ENCODE data around the gene FAM78B.

The FAM78B gene

DNA sequence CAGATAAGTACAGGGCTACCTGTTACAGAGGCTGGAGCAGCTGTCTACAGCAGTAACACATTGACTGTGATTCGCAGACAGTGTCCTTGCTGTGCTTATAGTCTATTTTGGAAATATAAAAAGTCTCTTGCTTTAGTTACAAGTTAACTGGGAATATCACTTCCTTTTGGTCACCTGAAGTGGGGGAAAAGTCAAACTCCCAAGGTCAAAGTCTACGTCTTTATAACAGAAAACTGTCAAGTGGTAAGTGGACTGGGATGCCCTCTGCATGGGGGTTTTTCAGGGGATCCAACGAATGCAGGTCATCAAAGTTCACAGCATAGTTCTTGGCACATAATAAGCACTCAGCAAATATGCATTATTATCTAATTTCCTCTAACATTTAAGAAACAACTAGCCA, 55.4 kb downstream of the FAM78B start:
- Histone ChIP-seq H3K27me3 (ENCODE audit: control insufficient read depth in 2 of 2, insufficient read depth in 2 of 2, low read length in 2 of 2) (no peaks in the 10 kb centered on the region), H3K27ac (ENCODE audit: low read depth in 2 of 2, low read length in 2 of 2) (no peak overlapping the region), H3K9ac (ENCODE audit: low read depth in 1 of 2, low read length in 2 of 2) (no peak overlapping the region), H3K9me3 (ENCODE audit: control insufficient read depth in 2 of 2, low read length in 2 of 2) (no peaks in the 10 kb centered on the region), H3K36me3 (ENCODE audit: control insufficient read depth in 2 of 2, insufficient read depth in 2 of 2, low read length in 2 of 2) (no peaks in the 10 kb centered on the region), H3K4me1 (ENCODE audit: control insufficient read depth in 2 of 2, insufficient read depth in 2 of 2, low read length in 2 of 2) (no peaks in the 10 kb centered on the region), H3K4me3 (ENCODE audit: low read length in 2 of 2) (no peak overlapping the region)

DNA sequence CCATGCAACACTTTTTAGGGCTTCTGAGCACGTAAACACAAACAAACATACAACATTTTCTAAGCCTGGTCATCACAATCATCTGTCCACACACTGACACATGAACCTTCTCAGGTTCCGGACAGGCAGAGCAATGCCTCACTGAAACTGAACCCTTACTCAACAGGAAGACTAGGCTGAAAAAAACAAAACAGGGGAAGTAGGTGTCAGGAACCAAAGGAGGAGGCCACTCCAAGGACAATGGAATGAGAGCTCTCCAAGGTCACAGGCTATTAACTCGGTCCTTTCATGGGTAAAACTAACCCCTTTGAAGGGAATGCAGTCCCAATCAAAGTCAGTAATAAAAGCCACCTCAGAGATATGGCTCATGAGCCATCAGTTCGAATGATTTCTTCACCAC, 76.6 kb downstream of the FAM78B start:
- Histone ChIP-seq H3K27ac (ENCODE audit: low read depth in 2 of 2, low read length in 2 of 2) (no peak overlapping the region), H3K27me3 (ENCODE audit: control insufficient read depth in 2 of 2, insufficient read depth in 2 of 2, low read length in 2 of 2) (no peaks in the 10 kb centered on the region), H3K4me3 (ENCODE audit: low read length in 2 of 2) (no peak overlapping the region), H3K9ac (ENCODE audit: low read depth in 1 of 2, low read length in 2 of 2) (no peak overlapping the region), H3K36me3 (ENCODE audit: control insufficient read depth in 2 of 2, insufficient read depth in 2 of 2, low read length in 2 of 2) (no peaks in the 10 kb centered on the region), H3K9me3 (ENCODE audit: control insufficient read depth in 2 of 2, low read length in 2 of 2) (no peaks in the 10 kb centered on the region), H3K4me1 (ENCODE audit: control insufficient read depth in 2 of 2, insufficient read depth in 2 of 2, low read length in 2 of 2) (no peaks in the 10 kb centered on the region)

DNA sequence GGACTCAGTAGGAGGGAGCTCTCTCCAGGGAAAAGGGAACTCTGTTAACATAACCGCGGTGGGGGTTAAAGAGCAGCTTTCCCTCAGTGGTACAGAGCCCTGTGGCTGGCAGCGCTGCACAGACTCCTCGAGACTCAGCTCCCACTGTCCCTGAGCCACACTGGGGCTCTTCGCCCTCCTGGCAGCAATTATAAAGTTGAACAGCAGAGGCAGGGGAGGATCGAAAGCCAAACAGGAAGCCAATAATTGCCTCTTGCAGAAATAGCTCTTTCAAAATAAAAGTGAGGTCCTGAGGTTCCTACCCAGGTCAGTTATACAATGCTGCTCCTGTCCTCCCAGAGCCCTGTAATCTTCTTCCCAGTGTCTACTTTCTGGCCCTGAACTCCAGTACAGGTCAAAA, 77.0 kb downstream of the FAM78B start:
- Histone ChIP-seq H3K4me3 (ENCODE audit: low read length in 2 of 2) (no peak overlapping the region), H3K9ac (ENCODE audit: low read depth in 1 of 2, low read length in 2 of 2) (no peak overlapping the region), H3K9me3 (ENCODE audit: control insufficient read depth in 2 of 2, low read length in 2 of 2) (no peaks in the 10 kb centered on the region), H3K27ac (ENCODE audit: low read depth in 2 of 2, low read length in 2 of 2) (no peak overlapping the region), H3K27me3 (ENCODE audit: control insufficient read depth in 2 of 2, insufficient read depth in 2 of 2, low read length in 2 of 2) (no peaks in the 10 kb centered on the region), H3K4me1 (ENCODE audit: control insufficient read depth in 2 of 2, insufficient read depth in 2 of 2, low read length in 2 of 2) (no peaks in the 10 kb centered on the region), H3K36me3 (ENCODE audit: control insufficient read depth in 2 of 2, insufficient read depth in 2 of 2, low read length in 2 of 2) (no peaks in the 10 kb centered on the region)

DNA sequence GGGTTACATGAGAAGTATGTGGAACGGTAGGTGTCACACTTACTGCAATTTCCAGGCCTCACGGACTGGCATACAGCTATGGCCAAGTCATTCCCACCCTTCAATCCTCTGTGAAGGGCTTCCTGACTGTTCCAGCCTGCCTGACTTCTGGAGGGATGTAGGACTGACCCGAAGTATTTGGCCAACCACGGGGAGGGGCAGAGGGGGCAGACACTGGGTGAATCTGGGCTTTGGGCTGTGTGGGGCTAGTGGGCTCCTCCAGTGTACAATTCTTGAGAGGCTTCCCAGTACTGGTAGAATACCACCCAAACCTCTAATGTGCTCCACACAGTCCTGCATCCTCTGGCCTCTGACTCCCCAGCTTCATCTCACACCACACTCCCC, 78.2 kb downstream of the FAM78B start:
- Histone ChIP-seq H3K36me3 (ENCODE audit: control insufficient read depth in 2 of 2, insufficient read depth in 2 of 2, low read length in 2 of 2) (no peaks in the 10 kb centered on the region), H3K4me3 (ENCODE audit: low read length in 2 of 2) (no peak overlapping the region), H3K27me3 (ENCODE audit: control insufficient read depth in 2 of 2, insufficient read depth in 2 of 2, low read length in 2 of 2) (no peaks in the 10 kb centered on the region), H3K4me1 (ENCODE audit: control insufficient read depth in 2 of 2, insufficient read depth in 2 of 2, low read length in 2 of 2) (no peaks in the 10 kb centered on the region), H3K9ac (ENCODE audit: low read depth in 1 of 2, low read length in 2 of 2) (no peak overlapping the region), H3K27ac (ENCODE audit: low read depth in 2 of 2, low read length in 2 of 2) (no peak overlapping the region), H3K9me3 (ENCODE audit: control insufficient read depth in 2 of 2, low read length in 2 of 2) (no peaks in the 10 kb centered on the region)

DNA sequence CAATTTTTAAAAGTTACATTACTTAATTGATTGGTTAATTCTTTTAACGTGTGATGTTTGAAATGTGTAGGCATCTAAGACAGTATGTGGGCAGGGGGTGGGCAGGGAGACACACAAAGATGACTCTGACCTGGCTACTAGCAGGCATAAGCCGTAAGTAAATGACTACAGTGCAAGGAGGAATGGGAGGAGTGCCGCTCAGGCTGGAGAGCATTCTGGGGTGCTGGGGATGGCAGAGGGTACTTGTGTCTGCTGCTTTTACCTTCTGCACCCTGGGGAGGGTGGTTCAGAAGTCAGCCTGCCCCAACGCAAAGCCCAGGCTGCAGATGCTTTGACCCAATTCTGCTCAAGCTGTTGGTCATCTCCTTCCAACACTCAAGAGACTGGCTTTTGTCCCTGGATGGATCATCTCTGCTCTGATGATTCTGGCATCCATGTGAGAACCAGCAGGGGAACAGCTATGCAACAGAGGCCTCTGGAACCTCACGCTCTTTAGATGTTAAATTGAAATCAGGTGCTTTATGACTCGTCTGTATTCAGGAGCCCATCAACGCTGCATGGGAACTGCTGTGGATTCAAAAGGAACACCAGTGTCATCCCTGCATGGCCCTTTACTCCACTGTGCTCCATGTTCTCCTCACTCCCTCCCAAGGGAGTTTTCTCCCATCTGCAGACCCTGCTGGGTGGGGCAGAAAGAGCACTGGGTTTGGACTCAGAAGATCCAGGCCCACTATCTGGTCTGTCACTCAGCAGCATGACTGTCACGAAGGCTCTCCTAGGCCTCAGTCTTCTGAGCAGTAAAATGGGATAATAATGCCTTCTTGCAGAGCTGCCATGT, 78.8 kb downstream of the FAM78B start:
- Histone ChIP-seq H3K27ac (ENCODE audit: low read depth in 2 of 2, low read length in 2 of 2) (no peak overlapping the region), H3K36me3 (ENCODE audit: control insufficient read depth in 2 of 2, insufficient read depth in 2 of 2, low read length in 2 of 2) (no peaks in the 10 kb centered on the region), H3K9me3 (ENCODE audit: control insufficient read depth in 2 of 2, low read length in 2 of 2) (no peaks in the 10 kb centered on the region), H3K4me3 (ENCODE audit: low read length in 2 of 2) (no peak overlapping the region), H3K4me1 (ENCODE audit: control insufficient read depth in 2 of 2, insufficient read depth in 2 of 2, low read length in 2 of 2) (no peaks in the 10 kb centered on the region), H3K9ac (ENCODE audit: low read depth in 1 of 2, low read length in 2 of 2) (no peak overlapping the region), H3K27me3 (ENCODE audit: control insufficient read depth in 2 of 2, insufficient read depth in 2 of 2, low read length in 2 of 2) (no peaks in the 10 kb centered on the region)

DNA sequence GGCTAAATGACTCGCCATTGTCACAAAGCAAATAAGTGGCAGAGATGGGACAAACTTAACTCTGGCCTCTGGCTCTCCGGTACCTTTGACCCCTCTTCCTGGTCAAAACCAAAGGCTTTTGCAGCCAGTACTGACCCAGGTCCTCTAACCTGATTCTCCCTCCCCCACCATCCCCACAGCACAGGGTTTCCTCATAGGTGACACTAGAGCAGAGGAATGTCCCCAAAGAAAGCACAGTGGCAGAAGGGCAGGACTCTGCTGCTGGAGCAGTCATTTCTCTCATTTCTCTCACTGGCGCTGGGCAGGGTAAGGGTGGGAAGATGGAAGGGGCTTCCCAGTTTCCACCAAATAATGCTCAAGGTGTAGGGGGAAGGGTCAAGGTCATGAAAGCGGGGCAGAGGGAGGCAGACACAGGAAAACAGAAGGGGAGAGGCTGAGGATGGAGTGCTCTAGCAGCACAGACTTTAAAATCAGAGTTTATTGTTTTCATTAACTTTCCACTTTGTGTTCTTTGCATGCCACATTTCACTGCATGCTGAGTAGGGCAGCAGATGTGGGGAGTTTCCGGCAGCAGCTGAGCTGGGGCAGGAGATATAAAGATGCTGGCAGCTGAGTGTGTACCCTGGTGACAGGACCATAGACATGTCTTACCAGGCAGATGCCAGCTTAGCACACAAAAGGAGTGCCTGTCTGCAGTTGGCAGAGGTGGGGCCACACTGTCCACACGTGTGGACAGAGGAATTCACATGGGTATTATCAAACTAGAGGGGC, 80.5 kb downstream of the FAM78B start:
- no peaks in the 10 kb centered on the region for H3K27me3 ChIP-seq (ENCODE audit: control insufficient read depth in 2 of 2, insufficient read depth in 2 of 2, low read length in 2 of 2)
- H3K36me3 ChIP-seq (ENCODE audit: control insufficient read depth in 2 of 2, insufficient read depth in 2 of 2, low read length in 2 of 2), result no peaks in the 10 kb centered on the region
- H3K4me3 ChIP-seq (ENCODE audit: low read length in 2 of 2), result no peak overlapping the region
- no peaks in the 10 kb centered on the region for H3K9me3 ChIP-seq (ENCODE audit: control insufficient read depth in 2 of 2, low read length in 2 of 2)
- no peaks in the 10 kb centered on the region for H3K4me1 ChIP-seq (ENCODE audit: control insufficient read depth in 2 of 2, insufficient read depth in 2 of 2, low read length in 2 of 2)
- H3K27ac ChIP-seq (ENCODE audit: low read depth in 2 of 2, low read length in 2 of 2), result no peak overlapping the region
- no peak overlapping the region for H3K9ac ChIP-seq (ENCODE audit: low read depth in 1 of 2, low read length in 2 of 2)

DNA sequence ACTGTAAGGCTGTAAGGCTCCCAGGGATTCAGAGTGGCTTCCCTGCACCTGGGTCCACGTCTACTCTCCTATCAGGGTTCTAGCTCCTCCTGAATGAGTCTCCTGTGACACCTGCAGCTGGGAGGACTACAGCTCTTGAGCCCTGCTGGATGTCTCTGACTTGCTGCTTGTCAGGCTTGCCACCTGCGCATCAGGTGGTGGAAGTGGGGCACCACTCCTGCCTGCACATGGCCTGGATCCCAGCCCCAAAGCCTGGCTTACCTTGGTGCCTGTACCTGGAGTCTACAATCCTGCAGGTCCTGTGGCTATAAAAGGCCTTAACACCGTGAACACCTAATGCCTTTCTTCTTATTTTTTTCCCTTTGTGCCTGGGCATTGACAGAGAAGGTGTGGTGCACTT, 82.2 kb downstream of the FAM78B start:
- no peaks in the 10 kb centered on the region for H3K4me1 ChIP-seq (ENCODE audit: control insufficient read depth in 2 of 2, insufficient read depth in 2 of 2, low read length in 2 of 2)
- H3K9me3 ChIP-seq (ENCODE audit: control insufficient read depth in 2 of 2, low read length in 2 of 2), result no peaks in the 10 kb centered on the region
- H3K4me3 ChIP-seq (ENCODE audit: low read length in 2 of 2), result no peak overlapping the region
- no peaks in the 10 kb centered on the region for H3K27me3 ChIP-seq (ENCODE audit: control insufficient read depth in 2 of 2, insufficient read depth in 2 of 2, low read length in 2 of 2)
- no peak overlapping the region for H3K9ac ChIP-seq (ENCODE audit: low read depth in 1 of 2, low read length in 2 of 2)
- no peak overlapping the region for H3K27ac ChIP-seq (ENCODE audit: low read depth in 2 of 2, low read length in 2 of 2)
- H3K36me3 ChIP-seq (ENCODE audit: control insufficient read depth in 2 of 2, insufficient read depth in 2 of 2, low read length in 2 of 2), result no peaks in the 10 kb centered on the region

DNA sequence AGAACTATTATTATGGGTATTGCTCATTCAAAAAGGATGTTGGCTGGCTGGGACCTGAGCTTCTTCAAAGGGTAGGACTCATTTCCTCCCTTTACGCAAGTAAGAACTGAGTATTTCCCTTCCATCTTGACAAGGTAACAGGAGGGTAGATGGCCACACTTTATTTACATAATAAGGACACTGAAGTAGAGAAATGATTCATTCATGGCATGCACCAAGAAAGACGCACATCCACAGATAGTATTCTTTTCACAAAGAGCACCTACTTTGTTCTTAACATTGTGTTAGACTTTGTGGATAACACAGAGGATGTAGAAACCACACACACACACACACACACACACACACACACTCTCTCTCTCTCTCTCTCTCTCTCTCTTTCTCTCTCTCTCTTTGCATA, 82.9 kb downstream of the FAM78B start:
- Histone ChIP-seq H3K9ac (ENCODE audit: low read depth in 1 of 2, low read length in 2 of 2) (no peak overlapping the region), H3K27ac (ENCODE audit: low read depth in 2 of 2, low read length in 2 of 2) (no peak overlapping the region), H3K27me3 (ENCODE audit: control insufficient read depth in 2 of 2, insufficient read depth in 2 of 2, low read length in 2 of 2) (no peaks in the 10 kb centered on the region), H3K9me3 (ENCODE audit: control insufficient read depth in 2 of 2, low read length in 2 of 2) (no peaks in the 10 kb centered on the region), H3K4me3 (ENCODE audit: low read length in 2 of 2) (no peak overlapping the region), H3K4me1 (ENCODE audit: control insufficient read depth in 2 of 2, insufficient read depth in 2 of 2, low read length in 2 of 2) (no peaks in the 10 kb centered on the region), H3K36me3 (ENCODE audit: control insufficient read depth in 2 of 2, insufficient read depth in 2 of 2, low read length in 2 of 2) (no peaks in the 10 kb centered on the region)

DNA sequence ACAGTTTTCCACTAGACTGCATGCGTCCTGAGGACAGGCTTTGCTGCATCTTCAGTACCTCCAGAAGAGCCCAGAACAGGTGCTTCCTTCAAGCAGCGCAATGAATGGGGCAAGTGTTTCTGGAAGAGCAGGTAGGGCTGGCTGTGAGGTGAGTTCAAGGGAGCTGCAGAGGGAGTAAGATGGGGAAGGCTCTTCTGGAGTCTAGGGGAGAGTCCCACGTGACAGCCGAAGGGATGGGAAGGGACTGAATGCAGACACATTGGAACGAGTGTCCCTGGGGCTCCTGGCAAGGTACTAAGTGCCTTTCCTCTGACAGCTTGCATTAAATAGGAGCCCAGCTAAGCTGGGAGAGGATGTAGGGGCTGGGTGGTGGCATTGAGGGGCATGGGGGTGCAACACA, 84.2 kb downstream of the FAM78B start:
- no peaks in the 10 kb centered on the region for H3K27me3 ChIP-seq (ENCODE audit: control insufficient read depth in 2 of 2, insufficient read depth in 2 of 2, low read length in 2 of 2)
- no peak overlapping the region for H3K9ac ChIP-seq (ENCODE audit: low read depth in 1 of 2, low read length in 2 of 2)
- H3K4me1 ChIP-seq (ENCODE audit: control insufficient read depth in 2 of 2, insufficient read depth in 2 of 2, low read length in 2 of 2), result no peaks in the 10 kb centered on the region
- H3K27ac ChIP-seq (ENCODE audit: low read depth in 2 of 2, low read length in 2 of 2), result no peak overlapping the region
- H3K9me3 ChIP-seq (ENCODE audit: control insufficient read depth in 2 of 2, low read length in 2 of 2), result no peaks in the 10 kb centered on the region
- no peak overlapping the region for H3K4me3 ChIP-seq (ENCODE audit: low read length in 2 of 2)
- no peaks in the 10 kb centered on the region for H3K36me3 ChIP-seq (ENCODE audit: control insufficient read depth in 2 of 2, insufficient read depth in 2 of 2, low read length in 2 of 2)

DNA sequence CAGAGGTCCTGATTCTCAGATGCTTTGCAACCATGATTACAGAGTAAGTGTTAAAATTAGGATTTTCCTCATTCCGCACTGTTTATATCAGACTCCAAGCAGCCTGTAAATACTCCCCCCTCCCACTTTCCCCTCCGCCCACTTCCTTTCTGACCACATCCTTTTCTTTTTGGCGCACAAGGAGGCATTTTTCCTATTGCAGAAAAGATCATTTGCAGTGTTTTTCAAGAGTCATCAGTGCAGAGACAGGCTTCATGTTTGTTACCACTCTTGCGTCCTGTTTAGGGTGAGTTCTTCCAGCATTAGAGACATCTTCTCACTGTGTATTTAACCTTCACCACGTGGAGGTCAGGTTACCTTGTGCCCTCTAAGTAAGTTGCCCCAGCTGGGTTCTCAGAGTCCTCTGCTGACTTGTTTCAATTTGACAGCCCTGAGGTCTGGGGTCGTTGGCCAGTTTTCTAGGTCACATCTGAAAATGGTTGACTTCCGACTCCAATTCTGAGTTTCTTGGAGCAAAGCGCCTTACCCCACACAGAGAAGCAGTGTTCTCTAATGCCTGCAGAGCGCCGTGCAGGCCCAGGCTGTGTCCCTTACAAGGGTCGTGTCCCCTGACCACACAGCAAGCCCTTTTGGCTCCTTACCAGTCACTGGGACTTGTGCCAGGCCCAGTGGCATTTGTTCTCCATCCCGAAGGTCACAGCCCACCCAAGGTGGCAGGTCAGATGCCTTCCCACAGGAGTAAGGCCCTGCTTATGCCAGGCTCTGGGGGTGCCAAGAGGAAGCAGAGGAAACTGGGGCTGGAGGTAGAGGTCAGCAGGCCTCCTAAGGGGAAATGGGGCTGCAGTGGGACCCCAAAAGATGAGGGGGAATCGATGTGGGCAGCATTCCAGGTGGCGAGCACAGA, 85.6 kb downstream of the FAM78B start:
- Histone ChIP-seq H3K9me3 (ENCODE audit: control insufficient read depth in 2 of 2, low read length in 2 of 2) (no peaks in the 10 kb centered on the region), H3K27me3 (ENCODE audit: control insufficient read depth in 2 of 2, insufficient read depth in 2 of 2, low read length in 2 of 2) (no peaks in the 10 kb centered on the region), H3K4me1 (ENCODE audit: control insufficient read depth in 2 of 2, insufficient read depth in 2 of 2, low read length in 2 of 2) (no peaks in the 10 kb centered on the region), H3K27ac (ENCODE audit: low read depth in 2 of 2, low read length in 2 of 2) (no peak overlapping the region), H3K9ac (ENCODE audit: low read depth in 1 of 2, low read length in 2 of 2) (no peak overlapping the region), H3K36me3 (ENCODE audit: control insufficient read depth in 2 of 2, insufficient read depth in 2 of 2, low read length in 2 of 2) (no peaks in the 10 kb centered on the region), H3K4me3 (ENCODE audit: low read length in 2 of 2) (no peak overlapping the region)

Data from mucosa of rectum (tissue), 2 donors.